Right ventricle myocardium superior (tissue), 1 donor: ENCODE data around the gene AHNAK2. TPM values are rescaled to one million over a fixed set of nuclear protein-coding genes. Genes with fewer than 3 reads are reported as not detected.
A peak's percentile ranks its signal among the peaks of the same experiment; 100 is the strongest.
"Not testable (repeated sequence)": the region's sequence is repeated elsewhere in the genome, so short reads cannot be mapped to it uniquely, and the experiment has no call there.

Experiments used
- ATAC-seq: fragments of 200-7000 bp; cut with Tn5 transposase; one replicate; pipeline ENCODE4 v1.9.1; 2020; ENCODE audit warnings: mild to moderate bottlenecking; ENCODE audit not compliant: poor library complexity
- DNase-seq: peaks from one replicate; pipeline ENCODE4 v3.0.0-alpha.2; 2020
- intact Hi-C: fragments of 100-400 bp; cut with DNase I; formaldehyde crosslinking; loops from one replicate; pipeline ENCODE4 v1.11.2; 2022
- total RNA-seq: library from RNA; stranded (reverse); fragmentation: NEBNext Ultra II Directional; extraction: Animal tissue kit (Norgen Biotek cat#: 25700); gene quantifications from one replicate; pipeline ENCODE4 v1.2.1, GENCODE V29; 2021
- donor health status: DM: no; HTN: yes; CAD: no; lungs with severe emphysema.

Gene AHNAK2
- total RNA-seq, 1 donor from 2014 or later: 2.6 TPM

DNA sequence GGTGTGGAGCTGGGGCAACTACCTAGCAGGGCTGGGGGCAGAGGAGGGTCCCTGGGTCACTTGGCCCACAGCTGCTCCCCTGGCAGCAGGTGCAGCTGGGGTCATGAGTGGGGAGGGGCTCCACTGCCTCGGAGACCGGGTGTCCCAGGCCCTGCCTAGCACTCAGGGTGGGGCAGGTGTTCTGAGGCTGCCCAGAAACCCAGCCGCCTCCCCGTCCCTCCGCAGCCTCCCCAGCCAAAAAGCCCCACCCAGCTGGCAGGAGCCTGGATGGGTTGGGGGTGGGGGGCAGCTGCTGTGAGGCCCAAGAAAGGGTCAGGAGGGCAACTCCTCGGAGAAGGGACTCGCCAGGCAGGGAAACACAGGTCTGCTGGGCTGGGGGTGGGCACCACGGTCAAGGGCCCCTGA is 11.2 kb downstream of the AHNAK2 start:
- DNase-seq (peak; percentile 49), ATAC-seq (no peak)
- intact Hi-C loops: no loop called here

- intact Hi-C loops: no loop called here
- ATAC-seq: no peak
- peak; percentile 30 for DNase-seq
Observed at GRCh38 chr14:104966261-104966865, 11.8 kb downstream of the AHNAK2 start.

DNA sequence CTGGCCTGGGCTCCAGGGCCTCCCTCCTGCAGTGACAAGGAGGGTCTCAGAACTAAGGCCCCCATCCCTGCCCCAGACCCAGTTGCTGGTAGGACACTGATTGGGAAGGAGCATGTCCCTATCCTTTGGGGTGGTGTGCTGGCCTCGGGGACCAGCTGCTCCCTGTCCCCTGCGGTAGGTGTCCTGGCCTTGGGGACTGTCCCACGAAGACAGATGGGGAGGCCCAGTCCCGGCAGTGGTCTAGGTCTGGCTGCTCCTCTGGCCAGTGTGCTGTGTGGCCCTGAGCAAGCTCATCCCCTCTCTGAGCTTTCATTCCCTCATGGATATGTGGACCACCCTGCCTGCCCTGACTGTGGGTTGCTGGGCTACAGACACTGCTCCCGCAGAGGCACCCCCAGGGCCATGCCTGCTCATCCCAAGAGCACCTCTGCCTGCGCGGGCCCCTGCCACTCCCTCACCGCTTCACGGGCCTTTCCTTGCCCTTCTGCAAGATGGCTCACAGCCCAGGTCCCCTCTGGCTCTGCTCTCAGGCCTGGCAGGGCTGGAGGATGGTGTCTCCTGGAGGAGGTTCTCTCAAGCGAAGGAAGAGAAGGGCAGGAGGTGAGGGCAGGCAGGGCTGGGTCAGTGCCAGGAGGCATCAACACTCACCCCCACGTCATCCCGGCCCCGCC is 12.5 kb downstream of the AHNAK2 start:
- DNase-seq (peak; percentile 32), ATAC-seq (no peak)
- intact Hi-C loops: no loop called here

- intact Hi-C loops: no loop called here
Observed at GRCh38 chr14:104964546-104964945, 13.6 kb downstream of the AHNAK2 start.

DNA sequence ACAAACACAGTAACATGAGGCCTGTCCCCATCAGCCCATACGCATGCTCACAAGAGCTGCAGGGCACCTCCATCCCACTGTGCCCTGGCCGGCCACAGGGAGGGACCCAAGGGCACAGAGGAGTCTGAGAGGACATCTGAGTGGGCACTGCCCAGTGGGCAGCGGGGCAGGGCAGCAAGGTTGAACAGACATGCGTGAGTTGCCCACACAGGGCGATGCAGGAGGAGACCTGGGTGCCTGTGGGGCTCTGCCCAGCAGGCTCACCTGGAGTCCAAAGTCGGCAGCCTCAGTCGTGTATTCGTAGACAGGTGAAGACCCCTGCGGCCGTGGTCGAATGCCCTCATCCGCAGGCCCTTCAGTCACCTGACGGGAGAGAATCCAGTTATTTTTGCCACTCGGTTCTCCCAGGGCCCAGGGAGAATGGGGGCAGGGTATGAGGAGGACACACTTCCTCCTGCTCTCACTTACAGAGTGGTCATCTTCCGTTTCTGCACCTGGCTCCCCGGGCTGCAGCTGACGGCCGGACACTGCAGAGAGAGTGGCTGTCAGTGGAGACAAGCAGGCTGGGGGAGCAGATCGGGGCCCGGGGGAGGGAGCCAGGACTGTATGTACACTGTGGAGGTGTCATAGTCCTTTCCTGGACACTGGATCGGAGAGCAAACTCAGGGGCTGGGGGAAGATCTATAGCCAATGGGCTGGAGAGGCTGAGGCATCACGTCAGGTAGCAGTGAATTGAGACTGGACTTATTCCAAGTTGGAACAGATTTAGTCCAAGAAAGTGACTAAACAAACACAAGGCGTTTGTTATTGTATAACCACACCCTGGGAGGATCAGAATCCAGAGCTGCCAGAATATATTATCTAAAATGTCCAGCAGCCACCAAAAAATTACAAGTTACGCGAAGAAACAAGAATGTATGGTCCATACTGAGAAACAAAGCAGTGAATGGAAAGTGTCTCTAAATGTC is 20.7 kb downstream of the AHNAK2 start:
- intact Hi-C loops: no loop called here

More at GRCh38 chr14:104964546-104964945, 13.6 kb downstream of the AHNAK2 start:
- ATAC-seq (no peak), DNase-seq (no peak)

GRCh38 chr14:104956290-104956890 is 21.8 kb downstream of the AHNAK2 start:
- DNase-seq (no peak), ATAC-seq (no peak)
- intact Hi-C loops: no loop called here

More for the DNA sequence above, 20.7 kb downstream of the AHNAK2 start:
- ATAC-seq (no peak), DNase-seq (peak; percentile 33)

GRCh38 chr14:104955396-104955770 is 22.8 kb downstream of the AHNAK2 start:
- intact Hi-C loops: no loop called here
- ATAC-seq (no peak), DNase-seq (no peak)

DNA sequence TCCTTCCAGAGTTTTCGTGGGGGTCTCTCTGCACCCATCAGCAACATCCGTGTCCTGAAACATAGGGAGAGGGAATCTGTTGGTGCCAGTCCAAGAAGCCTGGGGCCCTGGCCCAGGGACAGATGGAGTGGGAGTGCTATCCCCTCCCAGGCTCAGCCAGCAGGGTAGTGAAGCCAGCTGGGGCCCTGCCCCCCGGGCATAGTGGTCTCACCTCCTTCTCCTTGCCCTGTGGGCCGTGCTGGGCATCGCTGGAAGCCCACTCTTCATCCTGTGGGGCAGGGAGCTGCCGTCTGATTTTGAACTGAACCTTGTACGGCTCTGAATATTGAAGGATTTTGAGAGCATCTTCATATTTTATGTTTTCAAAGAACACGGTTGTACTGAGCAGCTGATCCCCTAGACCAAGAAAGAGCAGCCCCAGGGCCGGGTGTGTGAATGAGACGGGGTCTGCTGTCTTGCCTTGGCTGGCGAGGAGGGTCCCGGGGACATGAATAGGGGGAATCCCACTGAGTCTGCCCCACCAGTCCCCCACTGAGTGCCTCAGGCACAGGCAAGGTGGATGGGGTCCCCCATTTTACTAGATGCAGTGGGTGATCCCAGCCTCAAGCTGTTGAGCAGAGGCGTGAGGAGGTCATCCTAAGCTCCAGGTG is 23.3 kb downstream of the AHNAK2 start:
- intact Hi-C loops: no loop called here
- DNase-seq (no peak), ATAC-seq (no peak)

DNA sequence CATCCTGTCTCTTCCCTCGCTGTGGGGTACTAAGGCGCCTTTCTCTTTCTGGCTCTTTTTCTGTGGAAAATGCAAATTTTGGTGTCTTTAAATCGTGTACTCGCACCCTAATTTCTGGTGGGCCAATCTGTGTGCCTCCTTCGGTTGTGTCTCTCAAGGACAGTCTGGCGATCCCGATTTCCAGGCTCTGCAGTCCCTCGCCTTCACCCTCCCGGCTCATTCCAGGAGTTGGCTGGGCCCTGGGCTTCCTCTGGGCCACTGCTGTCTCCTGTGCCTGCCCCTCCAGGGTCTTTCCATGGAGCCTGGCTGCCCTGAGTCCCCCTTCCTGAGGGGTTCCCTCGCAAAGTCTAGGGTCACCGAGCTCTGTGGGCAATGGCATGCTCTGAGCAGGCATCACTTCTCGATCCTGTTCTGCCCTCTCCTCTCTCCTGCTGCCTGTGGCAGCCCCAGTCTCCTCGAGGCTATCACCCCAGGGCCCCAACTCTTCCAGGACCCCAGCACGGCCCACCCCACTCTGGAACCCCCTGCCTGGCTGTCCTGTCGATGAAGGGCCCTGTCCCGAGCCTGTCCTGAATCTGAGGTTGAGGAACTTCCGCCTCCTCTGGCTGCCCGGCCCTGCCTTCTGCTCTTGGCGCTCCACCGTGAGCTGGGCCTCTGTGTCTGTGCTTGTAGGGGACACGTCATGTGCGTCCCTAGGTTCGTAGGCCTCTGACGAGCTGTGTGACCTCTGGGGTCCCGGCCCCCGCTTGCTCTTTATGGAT is 24.1 kb downstream of the AHNAK2 start:
- peak; percentile 36 for DNase-seq
- intact Hi-C loops: no loop called here
- no peak for ATAC-seq

DNA sequence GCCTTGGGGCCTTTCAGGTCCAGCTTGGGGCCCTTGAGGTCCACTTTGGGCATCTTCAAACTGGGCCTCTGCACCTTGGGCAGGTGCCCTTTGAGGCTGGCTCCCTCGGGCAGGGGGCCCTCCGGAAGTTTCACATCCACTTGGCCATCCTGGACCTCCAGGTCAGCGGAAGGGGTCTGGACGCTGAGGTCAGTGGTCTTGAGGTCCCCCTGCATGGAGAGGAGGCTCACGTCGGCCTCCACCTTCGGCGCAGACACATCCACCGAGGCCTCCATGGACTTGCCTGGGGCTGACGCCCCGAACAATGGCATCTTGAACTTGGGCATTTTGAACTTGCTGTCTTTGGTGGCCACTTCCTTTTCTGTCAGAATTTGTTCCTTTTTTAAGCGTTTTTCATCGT is 25.1 kb downstream of the AHNAK2 start:
- intact Hi-C loops: no loop called here
- no peak for ATAC-seq
- no peak for DNase-seq

GRCh38 chr14:104951863-104952657 is 26.1 kb downstream of the AHNAK2 start:
- ATAC-seq, intact Hi-C loops, DNase-seq: not testable (repeated sequence)

- ATAC-seq, DNase-seq, intact Hi-C loops: not testable (repeated sequence)
Observed at GRCh38 chr14:104950701-104951100, 27.5 kb downstream of the AHNAK2 start.

GRCh38 chr14:104950021-104950420 is 28.2 kb downstream of the AHNAK2 start:
- DNase-seq (no peak), ATAC-seq (no peak)
- intact Hi-C loops: no loop called here

- DNase-seq, intact Hi-C loops: not testable (repeated sequence)
Observed at GRCh38 chr14:104949406-104949955, 28.7 kb downstream of the AHNAK2 start.

GRCh38 chr14:104948736-104949031 is 29.5 kb downstream of the AHNAK2 start:
- ATAC-seq (no peak), DNase-seq (no peak)
- intact Hi-C loops: no loop called here

More at GRCh38 chr14:104949406-104949955, 28.7 kb downstream of the AHNAK2 start:
- not testable (repeated sequence) for ATAC-seq

DNA sequence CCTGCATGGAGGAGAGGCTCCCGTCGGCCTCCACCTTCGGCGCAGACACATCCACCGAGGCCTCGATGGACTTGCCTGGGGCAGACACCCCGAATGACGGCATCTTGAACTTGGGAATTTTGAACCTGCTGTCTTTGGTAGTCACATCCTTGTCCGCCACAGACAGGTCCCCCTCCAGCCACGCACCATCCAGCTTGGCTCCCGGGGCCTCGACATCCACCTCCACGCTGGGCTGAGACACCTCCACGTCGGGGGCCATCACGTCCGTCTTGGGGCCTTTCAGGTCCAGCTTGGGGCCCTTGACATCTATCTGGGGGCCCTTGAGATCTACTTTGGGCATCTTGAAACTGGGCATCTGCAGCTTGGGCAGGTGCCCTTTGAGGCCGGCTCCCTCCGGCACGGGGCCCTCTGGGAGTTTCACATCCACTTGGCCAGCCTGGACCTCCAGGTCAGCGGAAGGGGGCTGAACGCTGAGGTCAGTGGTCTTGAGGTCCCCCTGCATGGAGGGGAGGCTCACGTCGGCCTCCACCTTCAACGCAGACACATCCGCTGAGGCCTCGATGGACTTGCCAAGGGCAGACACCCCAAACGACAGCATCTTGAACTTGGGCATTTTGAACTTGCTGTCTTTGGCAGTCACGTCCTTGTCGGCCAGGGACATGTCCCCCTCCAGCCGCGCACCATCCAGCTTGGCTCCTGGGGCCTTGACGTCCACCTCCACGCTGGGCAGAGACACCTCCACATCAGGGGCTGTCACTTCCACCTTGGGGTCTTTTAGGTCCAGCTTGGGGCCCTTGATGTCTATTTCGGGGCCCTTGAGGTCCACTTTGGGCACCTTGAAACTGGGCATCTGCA is 30.1 kb downstream of the AHNAK2 start:
- DNase-seq: peak; percentile 32
- intact Hi-C loops, ATAC-seq: not testable (repeated sequence)
